Hepatocyte (in vitro differentiated cells): ENCODE results near the gene OBSCN.

ENCODE experiments used
- EZH2 ChIP-seq: fragments of 200-600 bp; sonication (generic); IDR thresholded peaks from 2 replicates; pipeline ENCODE4 v1.6.1; 2016; ENCODE audit warnings: antibody characterized with exemption, mild to moderate bottlenecking, borderline replicate concordance
- EZH2phosphoT487 ChIP-seq: fragments of 200-600 bp; sonication (generic); IDR thresholded peaks from one replicate; pipeline ENCODE4 v1.6.1; 2018; ENCODE audit warnings: antibody characterized with exemption, mild to moderate bottlenecking, low read depth, moderate library complexity; ENCODE audit not compliant: unreplicated experiment, severe bottlenecking
- TF ChIP-seq, protein P1 (sequence below): fragments of 200-600 bp; sonication (generic); IDR thresholded peaks from 2 replicates; pipeline ENCODE4 v1.5.1; 2016; ENCODE audit warnings: antibody characterized with exemption, mild to moderate bottlenecking; ENCODE audit not compliant: poor library complexity

GRCh38 chr1:228397966-228398365 is 190.1 kb downstream of the OBSCN start:
- TF ChIP-seq, protein P1, sequence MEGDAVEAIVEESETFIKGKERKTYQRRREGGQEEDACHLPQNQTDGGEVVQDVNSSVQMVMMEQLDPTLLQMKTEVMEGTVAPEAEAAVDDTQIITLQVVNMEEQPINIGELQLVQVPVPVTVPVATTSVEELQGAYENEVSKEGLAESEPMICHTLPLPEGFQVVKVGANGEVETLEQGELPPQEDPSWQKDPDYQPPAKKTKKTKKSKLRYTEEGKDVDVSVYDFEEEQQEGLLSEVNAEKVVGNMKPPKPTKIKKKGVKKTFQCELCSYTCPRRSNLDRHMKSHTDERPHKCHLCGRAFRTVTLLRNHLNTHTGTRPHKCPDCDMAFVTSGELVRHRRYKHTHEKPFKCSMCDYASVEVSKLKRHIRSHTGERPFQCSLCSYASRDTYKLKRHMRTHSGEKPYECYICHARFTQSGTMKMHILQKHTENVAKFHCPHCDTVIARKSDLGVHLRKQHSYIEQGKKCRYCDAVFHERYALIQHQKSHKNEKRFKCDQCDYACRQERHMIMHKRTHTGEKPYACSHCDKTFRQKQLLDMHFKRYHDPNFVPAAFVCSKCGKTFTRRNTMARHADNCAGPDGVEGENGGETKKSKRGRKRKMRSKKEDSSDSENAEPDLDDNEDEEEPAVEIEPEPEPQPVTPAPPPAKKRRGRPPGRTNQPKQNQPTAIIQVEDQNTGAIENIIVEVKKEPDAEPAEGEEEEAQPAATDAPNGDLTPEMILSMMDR = no peak
- TF ChIP-seq EZH2 (no peak), EZH2phosphoT487 (no peak)
